Left ventricle myocardium inferior (tissue), 1 donor: ENCODE data around the gene OGFOD2. TPM values are rescaled to one million over a fixed set of nuclear protein-coding genes. Genes with fewer than 3 reads are reported as not detected.

ENCODE experiments used
- DNase-seq: peaks from one replicate; pipeline ENCODE4 v3.0.0-alpha.2; 2020
- H3K27ac ChIP-seq: fragments of 200-600 bp; replicated peaks from 2 replicates; pipeline ENCODE4 v1.8.0; 2021
- H3K27me3 ChIP-seq: fragments of 200-600 bp; 2 replicates; pipeline ENCODE4 v1.8.0; 2021; ENCODE audit warnings: low read depth
- H3K36me3 ChIP-seq: fragments of 200-600 bp; 2 replicates; pipeline ENCODE4 v1.8.0; 2021
- H3K4me1 ChIP-seq: fragments of 200-600 bp; 2 replicates; pipeline ENCODE4 v1.8.0; 2021
- H3K4me3 ChIP-seq: fragments of 200-600 bp; 2 replicates; pipeline ENCODE4 v1.8.0; 2021; ENCODE audit warnings: mild to moderate bottlenecking, moderate library complexity
- H3K9me3 ChIP-seq: fragments of 200-600 bp; replicated peaks from 2 replicates; pipeline ENCODE4 v1.8.0; 2021
- CTCF ChIP-seq: fragments of 200-600 bp; IDR thresholded peaks from 2 replicates; pipeline ENCODE4 v1.8.0; 2021; ENCODE audit warnings: antibody characterized with exemption, mild to moderate bottlenecking, borderline replicate concordance
- intact Hi-C: fragments of 100-400 bp; cut with micrococcal nuclease; formaldehyde crosslinking; loops from one replicate; pipeline ENCODE4 v1.11.0; 2022
- total RNA-seq: library from RNA; stranded (reverse); fragmentation: NEBNext Ultra II Directional; extraction: Animal tissue kit (Norgen Biotek cat#: 25700); gene quantifications from one replicate; pipeline ENCODE4 v1.2.1, GENCODE V29; 2021
- donor health status: DM: no; HTN: yes; CAD: no; lungs with severe emphysema.

The OGFOD2 gene
- total RNA-seq, 1 donor from 2014 or later = 14.9 TPM

- Histone ChIP-seq H3K4me3 (no peak overlapping the region), H3K27me3 (no peaks in the 10 kb centered on the region), H3K27ac (no peak overlapping the region), H3K9me3 (no peaks in the 10 kb centered on the region), H3K4me1 (peaks cover 20% of the 10 kb centered on the region), H3K36me3 (peaks cover 12% of the 10 kb centered on the region)
- DNase-seq = no peak
- intact Hi-C loops = no loop called here
- no peak for TF ChIP-seq CTCF
Observed at GRCh38 chr12:123017753-123018152, 42.7 kb downstream of the OGFOD2 start.

GRCh38 chr12:123019841-123020138 lies 44.7 kb downstream of the OGFOD2 start:
- intact Hi-C loops = no loop called here
- no peak for DNase-seq
- Histone ChIP-seq H3K36me3 (no peaks in the 10 kb centered on the region), H3K27ac (no peak overlapping the region), H3K4me1 (peaks cover 13% of the 10 kb centered on the region), H3K4me3 (no peak overlapping the region), H3K9me3 (no peaks in the 10 kb centered on the region), H3K27me3 (no peaks in the 10 kb centered on the region)
- no peak for TF ChIP-seq CTCF

- intact Hi-C loops = no loop called here
- DNase-seq = no peak
- Histone ChIP-seq H3K4me1 (peaks cover 13% of the 10 kb centered on the region), H3K36me3 (peaks cover 10% of the 10 kb centered on the region), H3K27me3 (no peaks in the 10 kb centered on the region), H3K4me3 (no peak overlapping the region), H3K9me3 (no peaks in the 10 kb centered on the region), H3K27ac (no peak overlapping the region)
- no peak for TF ChIP-seq CTCF
Observed at GRCh38 chr12:123021688-123022604, 46.9 kb downstream of the OGFOD2 start.

- Histone ChIP-seq H3K27ac (no peak overlapping the region), H3K9me3 (no peaks in the 10 kb centered on the region), H3K4me1 (peaks cover 20% of the 10 kb centered on the region), H3K4me3 (no peak overlapping the region), H3K27me3 (no peaks in the 10 kb centered on the region), H3K36me3 (peaks cover 18% of the 10 kb centered on the region)
- intact Hi-C loops = no loop called here
- no peak for DNase-seq
- TF ChIP-seq CTCF = no peak
Observed at GRCh38 chr12:123022846-123023245, 47.8 kb downstream of the OGFOD2 start.

- H3K36me3 ChIP-seq = peaks cover 19% of the 10 kb centered on the region
- no peaks in the 10 kb centered on the region for H3K27me3 ChIP-seq
- no peak overlapping the region for H3K4me3 ChIP-seq
- DNase-seq = no peak
- TF ChIP-seq CTCF = no peak
- peaks cover 17% of the 10 kb centered on the region for H3K4me1 ChIP-seq
- H3K9me3 ChIP-seq = no peaks in the 10 kb centered on the region
- intact Hi-C loops = no loop called here
- no peak overlapping the region for H3K27ac ChIP-seq
Observed at GRCh38 chr12:123024819-123025391, 49.9 kb downstream of the OGFOD2 start.
